Measurements from ENCODE around the gene ADORA2A. TPM values are rescaled to one million over a fixed set of nuclear protein-coding genes. Genes with fewer than 3 reads are reported as not detected.

Gene ADORA2A
- total RNA-seq, 1 experiment from 2014 or later = 3.6 TPM

DNA sequence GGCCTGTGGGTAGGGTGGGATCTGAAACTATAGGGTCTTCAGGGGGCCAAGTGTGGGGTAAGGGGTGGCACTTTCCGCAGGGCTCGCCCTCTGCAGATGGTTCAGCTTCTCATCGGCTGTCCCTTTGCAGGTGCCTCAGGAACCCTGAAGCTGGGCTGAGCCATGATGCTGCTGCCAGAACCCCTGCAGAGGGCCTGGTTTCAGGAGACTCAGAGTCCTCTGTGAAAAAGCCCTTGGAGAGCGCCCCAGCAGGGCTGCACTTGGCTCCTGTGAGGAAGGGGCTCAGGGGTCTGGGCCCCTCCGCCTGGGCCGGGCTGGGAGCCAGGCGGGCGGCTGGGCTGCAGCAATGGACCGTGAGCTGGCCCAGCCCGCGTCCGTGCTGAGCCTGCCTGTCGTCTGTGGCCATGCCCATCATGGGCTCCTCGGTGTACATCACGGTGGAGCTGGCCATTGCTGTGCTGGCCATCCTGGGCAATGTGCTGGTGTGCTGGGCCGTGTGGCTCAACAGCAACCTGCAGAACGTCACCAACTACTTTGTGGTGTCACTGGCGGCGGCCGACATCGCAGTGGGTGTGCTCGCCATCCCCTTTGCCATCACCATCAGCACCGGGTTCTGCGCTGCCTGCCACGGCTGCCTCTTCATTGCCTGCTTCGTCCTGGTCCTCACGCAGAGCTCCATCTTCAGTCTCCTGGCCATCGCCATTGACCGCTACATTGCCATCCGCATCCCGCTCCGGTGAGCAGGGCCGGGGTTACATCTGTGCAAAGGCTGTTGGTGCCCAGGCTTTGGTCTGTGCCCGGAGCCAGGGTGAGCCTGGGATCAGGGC is 5.8 kb downstream of the ADORA2A start:
- intact Hi-C loops (cut with micrococcal nuclease) = no loop called here
- peaks cover 0 to 14% of the 10 kb centered on the region in 2 experiments; a peak in 2 of 4 replicates for H3K4me1 ChIP-seq (ENCODE audit: control insufficient read depth in 1 of 2, insufficient read depth in 2 of 2, low read length in 2 of 2)
- ChIA-PET RAD21 (ENCODE audit: low non-redundant PET in 1 of 2, low total read pairs in 2 of 2, uncharacterized antibody in 2 of 2, unreplicated experiment in 2 of 2) (interaction anchor here in 1 of 2 experiments (0.7 kb wide), 1 partner anchor 67 kb away, joined by 3 read pairs; no protein-coding TSS in a partner anchor), POLR2A (no interaction called here), CTCF (no interaction called here)
- no peaks in the 10 kb centered on the region for H3K9me2 ChIP-seq (ENCODE audit: insufficient read depth)
- no peaks in the 10 kb centered on the region for H4K20me1 ChIP-seq (ENCODE audit: insufficient read depth)
- no peaks in the 10 kb centered on the region for H3K79me2 ChIP-seq (ENCODE audit: insufficient read depth, low read length)
- H3K9ac ChIP-seq (ENCODE audit: low read length) = no peak overlapping the region
- no peaks in the 10 kb centered on the region for H3K27me3 ChIP-seq (ENCODE audit: insufficient read depth, low read length)
- H3K4me2 ChIP-seq (ENCODE audit: low read length) = no peak overlapping the region
- H3K27ac ChIP-seq (ENCODE audit: low read depth, low read length) = no peak overlapping the region
- ATAC-seq (no peak), DNase-seq (ENCODE audit: low read depth, low spot score) (no peak)
- TF ChIP-seq EGR1 (IDR thresholded peaks at IDR 0.05; ENCODE audit: low read depth) = no peak
- no peak for TF ChIP-seq CEBPB (IDR thresholded peaks at IDR 0.05; ENCODE audit: low read depth)
- TF ChIP-seq POLR2A (IDR thresholded peaks at IDR 0.05; ENCODE audit: borderline replicate concordance, extremely low read depth, insufficient read depth, insufficient read length) = no peak
- no peak for TF ChIP-seq ZFX (IDR thresholded peaks at IDR 0.05)
- no peak for TF ChIP-seq EZH2phosphoT487 (IDR thresholded peaks at IDR 0.05; ENCODE audit: borderline replicate concordance)
- no peak for TF ChIP-seq SIN3A (IDR thresholded peaks at IDR 0.05; ENCODE audit: low read depth)
- no peak for TF ChIP-seq YY1 (IDR thresholded peaks at IDR 0.05; ENCODE audit: extremely low read depth, insufficient replicate concordance, low read depth, low read length)
- TF ChIP-seq, protein P1, sequence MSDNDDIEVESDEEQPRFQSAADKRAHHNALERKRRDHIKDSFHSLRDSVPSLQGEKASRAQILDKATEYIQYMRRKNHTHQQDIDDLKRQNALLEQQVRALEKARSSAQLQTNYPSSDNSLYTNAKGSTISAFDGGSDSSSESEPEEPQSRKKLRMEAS (IDR thresholded peaks at IDR 0.05) = no peak
- no peak for TF ChIP-seq POLR2AphosphoS5 (IDR thresholded peaks at IDR 0.05; ENCODE audit: low read depth, low read length)
- no peak for TF ChIP-seq FOSL1 (IDR thresholded peaks at IDR 0.05; ENCODE audit: low read depth)
- TF ChIP-seq, protein P2, sequence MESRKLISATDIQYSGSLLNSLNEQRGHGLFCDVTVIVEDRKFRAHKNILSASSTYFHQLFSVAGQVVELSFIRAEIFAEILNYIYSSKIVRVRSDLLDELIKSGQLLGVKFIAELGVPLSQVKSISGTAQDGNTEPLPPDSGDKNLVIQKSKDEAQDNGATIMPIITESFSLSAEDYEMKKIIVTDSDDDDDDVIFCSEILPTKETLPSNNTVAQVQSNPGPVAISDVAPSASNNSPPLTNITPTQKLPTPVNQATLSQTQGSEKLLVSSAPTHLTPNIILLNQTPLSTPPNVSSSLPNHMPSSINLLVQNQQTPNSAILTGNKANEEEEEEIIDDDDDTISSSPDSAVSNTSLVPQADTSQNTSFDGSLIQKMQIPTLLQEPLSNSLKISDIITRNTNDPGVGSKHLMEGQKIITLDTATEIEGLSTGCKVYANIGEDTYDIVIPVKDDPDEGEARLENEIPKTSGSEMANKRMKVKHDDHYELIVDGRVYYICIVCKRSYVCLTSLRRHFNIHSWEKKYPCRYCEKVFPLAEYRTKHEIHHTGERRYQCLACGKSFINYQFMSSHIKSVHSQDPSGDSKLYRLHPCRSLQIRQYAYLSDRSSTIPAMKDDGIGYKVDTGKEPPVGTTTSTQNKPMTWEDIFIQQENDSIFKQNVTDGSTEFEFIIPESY (IDR thresholded peaks at IDR 0.05; ENCODE audit: extremely low read depth, insufficient replicate concordance, low read length) = no peak
- TF ChIP-seq REST (IDR thresholded peaks at IDR 0.05; ENCODE audit: low read depth) = no peak
- TF ChIP-seq SRF (IDR thresholded peaks at IDR 0.05; ENCODE audit: low read depth) = no peak
- no peak overlapping the region for H2AFZ ChIP-seq (ENCODE audit: low read depth, low read length, poor library complexity, severe bottlenecking)
- H3K4me3 ChIP-seq (replicated peaks in 1 of 2; ENCODE audit: low read depth in 1 of 2, low read length in 2 of 2) = no peak overlapping the region
- H3K36me3 ChIP-seq (ENCODE audit: control insufficient read depth in 1 of 2, insufficient read depth in 2 of 2, low read length in 2 of 2) = no peaks in the 10 kb centered on the region
- no peaks in the 10 kb centered on the region for H3K9me3 ChIP-seq (ENCODE audit: control insufficient read depth in 1 of 2, insufficient read depth in 1 of 2, low read depth in 1 of 2, low read length in 2 of 2)
- no TSS peak for BruUV-seq (replicated peaks)
